Measurements from ENCODE around the gene HOTAIR.

The HOTAIR gene

DNA sequence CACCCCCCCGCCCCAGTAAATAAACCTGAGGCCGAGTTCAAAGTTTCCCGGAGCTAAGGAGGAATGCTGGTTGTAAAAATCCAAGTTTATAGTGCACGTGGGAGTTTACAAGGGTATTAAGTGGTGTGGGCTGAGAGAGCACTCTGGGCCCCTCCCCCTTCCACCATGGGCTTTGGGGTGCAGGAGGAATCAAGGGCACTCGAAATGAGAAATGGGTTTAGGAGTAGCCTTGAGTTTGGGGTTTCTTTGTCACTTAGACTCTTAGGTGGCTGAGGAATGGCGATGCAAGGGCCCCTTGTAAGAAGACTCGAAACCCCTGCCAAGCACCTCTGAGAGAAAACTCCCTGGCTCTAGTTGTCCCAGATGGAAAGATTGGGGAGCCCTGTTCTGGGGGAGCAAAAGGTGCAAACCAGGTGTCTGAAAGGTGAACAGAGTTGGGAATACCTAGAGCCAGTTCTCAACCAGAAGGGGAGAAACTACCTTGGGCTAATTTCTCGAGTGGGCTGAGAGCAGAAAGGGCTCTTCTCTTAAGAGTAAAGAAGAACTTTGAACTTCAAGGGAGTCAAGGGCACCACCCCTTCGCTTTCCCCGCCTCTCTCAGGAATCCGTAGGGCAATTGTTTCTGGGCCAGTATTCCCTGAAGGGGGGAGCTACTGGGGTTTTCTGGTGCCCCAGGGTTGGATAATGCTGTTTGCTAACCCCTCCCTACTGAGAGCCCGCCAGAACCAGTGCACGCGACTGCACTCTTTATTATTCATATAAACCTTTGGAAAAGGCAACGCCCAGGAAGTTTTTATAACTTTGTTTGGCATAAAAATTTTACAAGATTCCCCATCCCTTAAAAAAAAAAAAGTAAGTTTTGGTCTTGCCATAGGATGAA lies 4.0 kb upstream of the HOTAIR start:
- Histone ChIP-seq H2AK5ac (ENCODE audit: low read length, severe bottlenecking) (no peak overlapping the region), H3K4me3 (ENCODE audit: insufficient read depth in 1 of 2, low read depth in 1 of 2, low read length in 2 of 2) (no peak overlapping the region), H3K36me3 (ENCODE audit: control insufficient read depth in 1 of 2, insufficient read depth in 2 of 2, low read depth in 1 of 2, low read length in 2 of 2) (no peaks in the 10 kb centered on the region), H3K14ac (ENCODE audit: low read length in 2 of 2) (no peak overlapping the region), H3K4ac (ENCODE audit: low read depth in 1 of 2, low read length in 2 of 2) (no peak overlapping the region), H2BK120ac (ENCODE audit: low read depth, low read length) (no peak overlapping the region), H3K79me1 (replicated peaks; ENCODE audit: low read length, poor library complexity, severe bottlenecking) (peaks cover 1% of the 10 kb centered on the region), H3K27ac (ENCODE audit: low read length, poor library complexity, severe bottlenecking) (no peak overlapping the region), H2BK12ac (ENCODE audit: low read length in 2 of 2) (no peak overlapping the region), H3K18ac (ENCODE audit: low read depth in 1 of 2, low read length in 2 of 2) (no peak overlapping the region), H2AFZ (ENCODE audit: low read depth, low read length) (no peak overlapping the region), H2BK15ac (ENCODE audit: low read depth, poor library complexity, severe bottlenecking) (no peak overlapping the region), H3K9ac (ENCODE audit: low read length) (no peak overlapping the region), H4K8ac (ENCODE audit: low read length) (no peak overlapping the region), H4K91ac (ENCODE audit: low read length) (no peak overlapping the region), H2BK5ac (ENCODE audit: low read depth, low read length, poor library complexity, severe bottlenecking) (no peak overlapping the region), H3K9me3 (ENCODE audit: control insufficient read depth, low read length) (no peaks in the 10 kb centered on the region), H3K4me2 (ENCODE audit: low read length, poor library complexity, severe bottlenecking) (no peak overlapping the region), H3K23ac (ENCODE audit: low read length in 2 of 2) (no peak overlapping the region), H3K27me3 (ENCODE audit: control insufficient read depth in 1 of 2, insufficient read depth in 1 of 2, low read length in 2 of 2) (peaks cover 40 to 91% of the 10 kb centered on the region in 2 experiments), H3K4me1 (ENCODE audit: control insufficient read depth, insufficient read depth, low read depth, low read length) (peaks cover 16% of the 10 kb centered on the region)
- 32% methylated on average over 9 of the region's 15 CpGs for WGBS
- no peak for DNase-seq

DNA sequence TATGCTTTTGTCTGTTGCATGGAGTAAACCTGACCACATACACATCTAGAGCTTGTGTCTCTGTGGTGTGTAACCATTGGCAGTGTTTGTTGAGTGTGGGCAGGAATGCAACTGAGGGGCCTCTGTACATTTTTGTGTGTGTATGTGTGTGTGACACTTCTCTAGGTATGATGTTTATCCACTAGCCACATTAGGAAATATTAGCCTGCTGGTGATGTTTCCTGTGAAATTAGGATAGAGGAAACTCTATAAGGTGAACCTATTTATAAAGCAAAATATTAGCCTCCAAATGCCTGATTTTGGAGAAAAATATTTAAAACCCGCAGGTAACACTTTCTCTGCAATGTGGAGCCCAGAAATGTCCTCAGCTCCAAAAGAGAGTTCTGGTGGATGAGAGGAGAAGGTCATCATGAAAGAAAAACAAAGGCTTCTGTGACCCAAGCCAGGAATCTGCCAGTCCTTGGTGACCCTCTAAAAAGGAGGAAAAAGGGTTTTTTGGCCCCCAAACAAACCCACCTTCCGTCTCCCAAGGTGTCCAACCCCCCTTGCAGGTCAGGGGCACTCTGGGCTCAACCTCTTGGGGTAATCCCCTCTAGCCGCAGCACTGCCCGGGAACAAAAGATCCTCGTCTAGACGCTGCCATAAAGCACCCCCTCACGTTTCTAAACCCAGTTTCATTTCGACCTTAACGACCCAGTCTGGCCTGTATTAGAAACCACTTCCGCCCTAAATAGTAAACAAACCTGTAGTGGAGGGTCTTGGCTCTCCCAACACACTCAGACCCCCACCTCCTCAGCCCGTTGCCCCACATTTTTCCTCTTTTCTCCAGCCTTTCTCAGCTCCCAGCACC lies 3.1 kb upstream of the HOTAIR start:
- Histone ChIP-seq H2BK12ac (ENCODE audit: low read length in 2 of 2) (no peak overlapping the region), H2BK5ac (ENCODE audit: low read depth, low read length, poor library complexity, severe bottlenecking) (no peak overlapping the region), H3K14ac (ENCODE audit: low read length in 2 of 2) (no peak overlapping the region), H3K23ac (ENCODE audit: low read length in 2 of 2) (no peak overlapping the region), H3K27ac (ENCODE audit: low read length, poor library complexity, severe bottlenecking) (no peak overlapping the region), H3K18ac (ENCODE audit: low read depth in 1 of 2, low read length in 2 of 2) (no peak overlapping the region), H3K4ac (ENCODE audit: low read depth in 1 of 2, low read length in 2 of 2) (no peak overlapping the region), H2AFZ (ENCODE audit: low read depth, low read length) (no peak overlapping the region), H2BK120ac (ENCODE audit: low read depth, low read length) (no peak overlapping the region), H2AK5ac (ENCODE audit: low read length, severe bottlenecking) (no peak overlapping the region), H4K91ac (ENCODE audit: low read length) (no peak overlapping the region), H2BK15ac (ENCODE audit: low read depth, poor library complexity, severe bottlenecking) (peak overlapping the region; percentile 56), H4K8ac (ENCODE audit: low read length) (no peak overlapping the region), H3K36me3 (ENCODE audit: control insufficient read depth in 1 of 2, insufficient read depth in 2 of 2, low read depth in 1 of 2, low read length in 2 of 2) (no peaks in the 10 kb centered on the region), H3K9me3 (ENCODE audit: control insufficient read depth, low read length) (no peaks in the 10 kb centered on the region), H3K79me1 (replicated peaks; ENCODE audit: low read length, poor library complexity, severe bottlenecking) (peaks cover under 1% of the 10 kb centered on the region), H3K4me2 (ENCODE audit: low read length, poor library complexity, severe bottlenecking) (no peak overlapping the region), H3K4me1 (ENCODE audit: control insufficient read depth, insufficient read depth, low read depth, low read length) (peaks cover 23% of the 10 kb centered on the region), H3K27me3 (ENCODE audit: control insufficient read depth in 1 of 2, insufficient read depth in 1 of 2, low read length in 2 of 2) (peaks cover 44 to 91% of the 10 kb centered on the region in 2 experiments), H3K4me3 (ENCODE audit: insufficient read depth in 1 of 2, low read depth in 1 of 2, low read length in 2 of 2) (no peak overlapping the region), H3K9ac (ENCODE audit: low read length) (no peak overlapping the region)
- DNase-seq: no peak
- WGBS: 16% methylated on average over 11 of the region's 11 CpGs

DNA sequence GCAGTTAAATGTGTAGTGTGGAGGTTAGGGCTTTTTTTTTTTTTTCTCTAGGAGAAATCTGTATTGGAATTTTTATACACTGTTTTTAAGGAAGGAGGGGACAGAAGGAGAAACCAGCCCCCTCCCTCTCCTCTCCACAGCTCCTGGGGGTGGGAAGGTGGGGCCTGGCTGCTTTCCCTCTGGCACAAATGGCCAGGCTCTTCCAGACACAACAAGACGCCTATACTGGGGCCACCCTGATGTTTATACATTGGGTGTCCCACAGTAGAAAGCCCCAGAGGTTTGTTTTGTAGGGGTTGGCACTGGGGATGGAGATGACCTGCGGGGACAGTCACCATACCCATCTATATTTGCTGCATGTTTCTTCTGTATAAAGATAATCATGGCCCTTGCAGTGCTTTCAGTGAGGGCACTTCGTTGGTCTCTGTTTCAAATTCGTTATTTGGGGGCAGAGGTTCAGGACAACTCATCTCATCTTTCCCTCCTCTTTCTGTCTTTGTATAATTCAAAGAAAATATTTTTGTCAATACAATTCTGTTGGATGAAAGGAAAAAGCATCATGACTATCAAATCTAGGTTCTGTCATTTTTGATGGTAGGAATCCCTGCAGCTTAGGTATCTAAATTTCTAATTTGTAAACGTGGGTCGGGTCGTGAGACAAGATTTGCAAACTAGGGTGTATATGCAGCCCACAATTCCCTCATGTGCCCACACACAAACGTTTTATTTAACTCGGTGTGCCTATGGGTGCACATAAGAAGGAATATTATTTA lies 2.3 kb upstream of the HOTAIR start:
- no peak overlapping the region for H2AK5ac ChIP-seq (ENCODE audit: low read length, severe bottlenecking)
- peaks cover 52 to 91% of the 10 kb centered on the region in 2 experiments for H3K27me3 ChIP-seq (ENCODE audit: control insufficient read depth in 1 of 2, insufficient read depth in 1 of 2, low read length in 2 of 2)
- H3K9me3 ChIP-seq (ENCODE audit: control insufficient read depth, low read length): no peaks in the 10 kb centered on the region
- H3K4me1 ChIP-seq (ENCODE audit: control insufficient read depth, insufficient read depth, low read depth, low read length): peaks cover 23% of the 10 kb centered on the region
- H3K14ac ChIP-seq (ENCODE audit: low read length in 2 of 2): no peak overlapping the region
- no peak overlapping the region for H4K8ac ChIP-seq (ENCODE audit: low read length)
- H3K27ac ChIP-seq (ENCODE audit: low read length, poor library complexity, severe bottlenecking): no peak overlapping the region
- H3K18ac ChIP-seq (ENCODE audit: low read depth in 1 of 2, low read length in 2 of 2): no peak overlapping the region
- H3K79me1 ChIP-seq (replicated peaks; ENCODE audit: low read length, poor library complexity, severe bottlenecking): no peaks in the 10 kb centered on the region
- H3K23ac ChIP-seq (ENCODE audit: low read length in 2 of 2): no peak overlapping the region
- no peak overlapping the region for H3K9ac ChIP-seq (ENCODE audit: low read length)
- no peak overlapping the region for H3K4me2 ChIP-seq (ENCODE audit: low read length, poor library complexity, severe bottlenecking)
- 12% methylated on average over 4 of the region's 9 CpGs for WGBS
- no peak overlapping the region for H2BK15ac ChIP-seq (ENCODE audit: low read depth, poor library complexity, severe bottlenecking)
- no peak overlapping the region for H3K4me3 ChIP-seq (ENCODE audit: insufficient read depth in 1 of 2, low read depth in 1 of 2, low read length in 2 of 2)
- no peak for DNase-seq
- no peak overlapping the region for H2BK120ac ChIP-seq (ENCODE audit: low read depth, low read length)
- no peak overlapping the region for H2AFZ ChIP-seq (ENCODE audit: low read depth, low read length)
- no peak overlapping the region for H3K4ac ChIP-seq (ENCODE audit: low read depth in 1 of 2, low read length in 2 of 2)
- H3K36me3 ChIP-seq (ENCODE audit: control insufficient read depth in 1 of 2, insufficient read depth in 2 of 2, low read depth in 1 of 2, low read length in 2 of 2): no peaks in the 10 kb centered on the region
- H2BK5ac ChIP-seq (ENCODE audit: low read depth, low read length, poor library complexity, severe bottlenecking): no peak overlapping the region
- no peak overlapping the region for H2BK12ac ChIP-seq (ENCODE audit: low read length in 2 of 2)
- no peak overlapping the region for H4K91ac ChIP-seq (ENCODE audit: low read length)

Measured in mesenchymal stem cell (in vitro differentiated cells and primary cell).